CMK (cell line): ENCODE results near the gene KCNC1.

Source experiments
- DNase-seq: peaks from one replicate; pipeline ENCODE4 v3.0.0-alpha.2; 2010; ENCODE audit warnings: low read depth

KCNC1 gene

DNA sequence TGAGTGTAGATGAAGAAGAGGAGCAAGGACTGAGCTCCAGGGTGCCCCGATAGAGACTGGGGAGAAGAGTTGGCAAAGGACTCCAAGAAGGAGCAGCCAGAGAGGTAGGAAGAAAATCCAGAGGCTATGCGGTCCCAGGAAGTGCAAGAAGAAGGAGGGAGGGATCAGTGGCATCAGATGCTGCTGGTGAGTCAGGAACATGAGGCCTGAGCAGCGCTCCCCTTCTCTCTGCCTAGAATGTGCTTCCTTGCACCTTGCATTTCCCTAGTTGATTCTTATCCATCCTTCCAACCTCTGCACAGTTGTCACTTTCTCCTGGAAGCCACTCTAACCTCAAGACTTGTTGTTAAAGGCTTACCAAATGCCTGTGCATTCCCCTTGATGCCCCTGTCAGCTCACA, 21.3 kb downstream of the KCNC1 start:
- no peak for DNase-seq

DNA sequence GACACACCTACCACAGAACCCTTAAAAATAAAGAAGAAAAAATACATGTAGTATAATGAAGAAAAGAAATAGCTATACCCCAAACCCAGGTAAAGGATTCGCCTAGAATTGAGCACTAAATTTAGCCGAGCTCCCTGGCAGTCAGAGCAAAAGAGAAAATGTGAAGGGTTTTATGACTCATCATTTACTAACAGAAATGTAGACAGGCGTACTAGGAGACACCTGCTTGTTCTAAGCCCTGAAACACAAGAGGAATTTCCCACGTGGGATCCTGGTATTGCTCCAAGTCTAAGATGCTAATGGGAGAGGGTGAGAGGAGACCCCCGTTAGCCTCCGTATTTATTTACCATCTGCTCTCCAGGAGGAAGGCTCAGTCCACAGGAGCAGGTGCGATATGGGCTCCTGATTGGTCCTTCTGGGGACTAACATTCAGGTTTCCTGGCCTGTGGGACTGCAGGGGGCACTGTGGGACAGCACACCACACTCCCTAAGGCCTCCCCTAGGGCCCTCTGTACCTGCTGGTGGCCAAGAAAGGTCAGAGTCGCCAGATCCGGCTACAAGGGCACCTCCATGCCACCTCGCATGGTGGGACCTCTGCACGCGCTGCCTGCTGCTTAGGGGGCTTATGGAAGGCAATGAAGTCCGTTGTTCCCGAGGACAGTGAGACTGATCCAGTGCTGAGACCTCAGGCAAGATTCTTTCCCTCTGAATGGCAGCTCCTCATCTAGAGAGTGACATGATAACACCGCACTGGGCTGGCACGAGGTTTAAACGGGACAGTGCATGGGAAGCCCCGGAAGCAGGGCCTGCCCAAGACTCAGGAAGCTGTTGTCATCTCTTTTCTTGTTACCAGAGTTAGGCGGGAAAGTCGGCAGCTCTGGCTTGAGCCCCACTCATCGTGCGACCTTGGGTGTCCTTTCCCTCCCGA, 25.8 kb downstream of the KCNC1 start:
- DNase-seq = peak; percentile 14

DNA sequence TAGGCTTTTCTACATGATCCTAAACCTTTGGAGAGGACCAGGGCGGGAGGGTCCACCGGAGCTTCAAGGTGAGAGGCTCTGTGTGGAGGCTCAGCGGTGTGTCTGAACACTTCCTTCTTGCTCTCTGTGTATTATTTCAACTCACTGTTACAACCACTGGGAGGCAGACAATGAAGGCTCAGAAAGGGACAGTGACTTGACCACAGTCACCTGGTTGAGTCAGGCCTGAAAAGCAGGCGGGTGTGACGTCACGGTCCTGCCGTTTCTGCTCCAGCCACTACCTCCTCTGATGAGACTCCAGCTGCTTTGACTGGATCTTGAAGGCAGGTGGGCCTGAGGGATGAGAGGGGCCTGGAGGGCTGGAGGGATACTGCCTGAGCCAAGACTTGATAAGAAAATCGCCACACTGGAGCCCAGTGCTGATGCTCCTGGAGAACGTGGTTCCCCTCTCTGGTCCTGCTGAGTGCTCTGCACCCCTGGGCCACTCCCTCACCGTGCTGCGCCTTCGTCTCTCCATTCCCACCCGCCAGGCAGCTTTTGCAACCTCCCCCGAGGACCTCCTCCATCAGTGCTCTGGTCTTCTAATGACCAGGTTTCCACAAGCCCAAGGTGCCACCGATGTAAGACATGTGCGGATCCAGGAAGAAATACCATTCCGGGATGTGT, 27.9 kb downstream of the KCNC1 start:
- no peak for DNase-seq

DNA sequence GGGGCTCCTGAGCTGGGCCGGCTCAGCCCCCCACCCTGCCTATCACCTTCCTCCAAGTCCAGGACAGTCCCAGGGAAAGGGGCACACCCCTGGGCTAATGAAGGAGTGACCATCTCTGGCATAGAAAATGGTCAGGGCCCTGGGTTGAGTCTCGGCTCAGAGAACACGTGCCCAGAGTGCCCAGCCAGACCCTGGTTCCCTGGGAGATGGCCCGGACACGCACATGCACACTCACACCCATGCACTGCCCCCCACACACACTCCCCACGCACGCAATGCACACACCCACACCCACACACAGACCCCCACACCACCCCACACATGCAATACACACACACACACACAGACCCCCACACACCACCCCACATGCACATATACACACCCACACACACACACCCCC, 28.7 kb downstream of the KCNC1 start:
- DNase-seq = no peak

DNA sequence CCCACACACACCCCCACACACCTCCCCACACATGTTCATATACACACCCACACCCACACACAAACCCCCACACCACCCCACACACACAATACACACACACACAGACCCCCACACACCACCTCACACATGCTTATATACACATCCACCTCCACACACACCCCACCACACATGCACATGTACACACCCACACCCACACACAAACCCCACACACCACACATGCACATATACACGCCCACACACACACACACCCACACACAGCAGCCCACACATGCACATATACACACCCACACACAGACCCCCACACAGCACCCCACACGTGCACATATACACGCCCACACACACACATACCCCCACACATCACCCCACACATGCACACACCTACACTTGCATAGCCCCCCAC, 29.1 kb downstream of the KCNC1 start:
- no peak for DNase-seq

DNA sequence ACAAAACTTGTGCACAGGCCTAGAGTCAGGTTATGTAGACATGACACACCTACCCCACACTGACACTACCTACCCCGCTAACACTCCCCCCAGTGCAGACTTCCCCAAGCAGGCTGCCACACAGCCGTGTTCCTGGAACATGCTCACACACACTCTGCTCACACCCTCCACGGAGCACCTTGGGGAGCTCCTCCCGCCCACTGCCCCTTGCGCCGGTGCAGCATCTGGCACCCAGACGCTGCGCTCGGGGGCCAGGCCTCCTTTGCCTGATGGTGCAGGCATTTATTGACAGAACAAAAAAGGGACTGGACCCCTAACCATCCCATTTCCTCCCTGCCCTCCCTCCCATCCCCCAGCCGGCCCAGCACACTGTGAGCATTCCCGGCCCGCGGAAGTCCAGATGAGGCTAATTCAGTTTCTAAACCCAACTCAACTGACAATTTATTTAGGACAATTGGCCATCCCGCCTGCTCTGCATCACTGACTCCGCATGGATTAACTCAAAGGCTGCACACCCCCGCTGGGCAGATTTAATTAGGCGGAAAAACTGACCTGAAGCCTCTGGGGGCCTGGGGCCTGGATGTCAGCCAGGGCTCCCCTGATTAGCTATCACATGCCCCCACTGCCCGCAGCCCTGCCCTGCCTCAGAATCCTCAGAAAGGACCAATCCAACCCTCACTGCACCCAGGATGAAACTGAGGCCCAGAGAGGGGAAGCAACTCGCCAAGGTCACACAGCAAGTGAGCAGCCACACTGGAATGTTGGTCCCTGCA, 30.1 kb downstream of the KCNC1 start:
- DNase-seq = no peak

DNA sequence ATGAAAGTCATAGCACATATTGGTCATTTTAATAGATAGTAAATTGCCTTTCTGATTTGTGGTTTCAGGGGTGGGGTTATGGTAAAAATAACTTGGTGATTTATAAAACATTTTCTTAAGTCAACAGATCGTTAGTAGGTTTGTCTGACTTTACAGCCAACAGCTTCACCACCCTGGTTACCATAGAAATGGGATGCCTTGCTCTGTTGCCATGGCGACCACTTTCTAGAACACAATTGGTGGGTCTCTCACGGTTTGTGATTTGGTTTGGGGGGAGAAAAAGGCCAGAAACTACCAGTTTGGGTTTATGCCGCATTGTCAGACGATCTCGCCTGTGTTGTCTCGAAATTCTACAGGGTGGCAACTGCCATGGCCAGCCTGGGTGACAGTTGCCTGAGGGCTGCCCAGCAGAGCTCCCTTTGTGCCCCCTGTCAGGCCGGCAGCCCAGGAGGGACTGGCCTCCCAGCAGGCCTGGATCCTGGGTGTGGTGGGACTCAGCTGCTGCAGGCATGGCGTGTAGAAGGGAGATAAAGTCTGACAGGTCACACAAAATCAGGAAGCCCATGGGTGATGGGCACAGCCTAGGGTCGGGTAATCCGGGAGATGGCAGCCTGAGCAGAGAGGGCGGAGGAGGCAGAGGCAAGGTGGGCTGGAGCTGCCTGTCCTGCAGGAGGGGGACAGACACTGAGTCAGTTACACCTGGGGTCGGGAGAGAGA, 30.9 kb downstream of the KCNC1 start:
- no peak for DNase-seq

DNA sequence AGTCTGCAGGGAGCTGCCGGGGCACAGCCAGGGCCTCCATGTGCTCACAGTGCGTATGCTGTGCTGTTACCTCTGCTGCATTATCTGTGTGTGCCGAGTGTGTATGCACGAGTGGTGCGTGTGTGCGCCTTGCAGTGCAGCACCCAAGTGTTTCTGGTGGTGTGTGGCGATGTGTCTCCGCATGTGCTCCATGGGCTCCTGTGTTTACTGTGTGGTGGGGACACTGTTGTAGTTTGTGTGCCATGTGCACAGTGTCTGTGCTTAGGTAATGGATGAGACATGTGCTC, 31.4 kb downstream of the KCNC1 start:
- DNase-seq = no peak

DNA sequence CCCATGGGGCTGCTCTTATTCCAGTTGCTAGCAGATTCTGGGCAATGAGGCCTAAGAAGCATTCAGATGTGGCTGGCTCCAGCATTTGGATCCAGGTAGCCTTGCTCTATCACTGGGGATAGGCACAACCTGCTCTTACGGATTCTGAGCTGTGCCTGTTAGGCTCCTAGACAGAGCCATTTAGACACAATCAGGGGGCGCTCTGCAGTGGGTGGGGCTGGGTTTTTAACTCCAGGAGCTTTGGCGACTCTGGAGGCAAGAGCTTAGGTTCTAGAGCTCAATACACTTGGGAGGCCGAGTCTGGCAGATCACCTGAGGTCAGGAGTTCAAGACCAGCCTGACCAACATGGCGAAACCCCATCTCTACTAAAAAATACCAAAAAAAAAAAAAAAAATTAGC, 32.0 kb downstream of the KCNC1 start:
- no peak for DNase-seq

DNA sequence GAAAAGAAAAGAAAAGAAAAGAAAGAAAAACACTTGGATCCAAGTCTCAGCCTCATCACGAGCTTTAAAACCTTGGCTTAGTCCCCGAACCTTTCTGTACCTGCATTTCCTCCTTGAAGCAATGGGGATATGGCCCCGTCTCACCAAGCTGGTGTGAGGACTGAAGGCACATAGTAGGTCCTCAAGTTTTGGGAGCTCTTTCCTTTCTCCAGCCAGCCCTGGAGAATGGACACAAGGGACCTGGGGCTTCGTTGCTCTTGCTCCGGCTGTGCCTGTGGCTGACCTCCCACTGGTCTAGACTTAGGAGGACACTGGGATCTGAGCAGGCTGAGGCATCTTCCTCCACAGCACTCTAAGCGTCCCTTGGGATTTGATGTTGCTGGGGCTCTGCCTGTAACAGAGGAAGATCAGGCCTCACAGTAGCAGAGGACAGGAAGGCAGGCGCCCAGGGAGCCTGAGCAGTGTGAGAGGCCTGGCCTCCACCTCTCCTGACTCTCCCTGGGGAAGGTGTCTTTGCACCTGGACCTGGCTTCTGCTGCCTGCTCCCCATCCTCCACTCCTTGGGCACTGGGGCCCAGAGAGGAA, 32.8 kb downstream of the KCNC1 start:
- DNase-seq = no peak

DNA sequence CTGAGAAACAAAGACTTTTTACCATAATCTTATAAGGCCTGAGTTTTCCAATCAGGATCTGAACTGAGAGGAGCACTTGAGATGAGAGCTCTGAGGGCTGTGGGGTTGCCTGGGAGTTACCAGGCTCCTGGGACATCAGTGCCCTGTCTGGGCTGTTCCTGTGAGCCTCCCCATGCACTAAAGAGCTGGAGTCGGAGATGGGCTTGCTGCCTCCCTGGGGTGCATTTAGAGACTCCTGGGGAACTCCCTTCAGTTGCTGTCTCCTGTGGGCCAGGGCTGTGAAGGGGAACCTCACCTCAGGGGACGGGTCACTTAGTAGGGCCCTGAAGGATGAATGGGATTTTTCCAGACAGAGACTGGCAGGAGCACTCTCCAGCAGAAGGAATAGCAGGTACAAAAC, 33.3 kb downstream of the KCNC1 start:
- DNase-seq = no peak

DNA sequence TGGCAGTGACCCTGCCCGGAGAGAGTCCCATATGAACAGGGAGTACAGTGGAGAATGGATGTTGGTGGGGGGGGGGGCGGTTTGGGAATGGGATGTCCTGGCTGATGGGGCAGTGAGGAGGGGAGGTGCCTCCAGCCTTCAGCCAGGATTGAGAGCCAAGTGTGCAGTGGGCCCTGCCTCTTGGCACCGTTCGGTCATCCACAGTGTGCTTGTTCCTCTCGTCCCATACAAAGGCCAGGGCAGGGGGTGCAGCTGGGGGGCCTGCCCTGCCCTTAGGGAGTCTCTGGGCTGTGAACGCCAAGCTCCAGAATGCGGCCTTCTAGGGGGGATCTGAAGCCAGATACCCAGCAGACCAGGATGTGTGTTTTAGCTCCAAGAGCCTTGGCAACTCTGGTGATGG, 34.0 kb downstream of the KCNC1 start:
- no peak for DNase-seq

DNA sequence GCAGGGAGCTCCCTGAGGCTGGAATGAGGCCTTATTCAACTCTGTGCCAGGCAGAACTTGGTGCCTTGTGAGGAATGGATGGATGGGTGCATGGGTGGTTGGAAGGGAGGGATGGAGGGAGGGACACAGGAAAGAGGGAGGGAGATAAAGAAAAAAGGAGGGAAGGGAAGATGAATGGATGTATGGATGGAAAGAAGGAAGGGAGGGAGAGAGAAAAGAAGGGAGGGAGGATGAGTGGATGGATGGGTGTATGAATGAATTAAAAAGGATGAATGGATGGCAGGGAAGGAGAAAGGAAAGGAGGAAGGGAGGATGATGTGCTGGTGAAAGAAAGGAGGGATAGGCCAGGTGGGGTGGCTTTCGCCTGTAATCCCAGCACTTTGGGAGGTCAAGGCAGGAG, 34.6 kb downstream of the KCNC1 start:
- DNase-seq = no peak

DNA sequence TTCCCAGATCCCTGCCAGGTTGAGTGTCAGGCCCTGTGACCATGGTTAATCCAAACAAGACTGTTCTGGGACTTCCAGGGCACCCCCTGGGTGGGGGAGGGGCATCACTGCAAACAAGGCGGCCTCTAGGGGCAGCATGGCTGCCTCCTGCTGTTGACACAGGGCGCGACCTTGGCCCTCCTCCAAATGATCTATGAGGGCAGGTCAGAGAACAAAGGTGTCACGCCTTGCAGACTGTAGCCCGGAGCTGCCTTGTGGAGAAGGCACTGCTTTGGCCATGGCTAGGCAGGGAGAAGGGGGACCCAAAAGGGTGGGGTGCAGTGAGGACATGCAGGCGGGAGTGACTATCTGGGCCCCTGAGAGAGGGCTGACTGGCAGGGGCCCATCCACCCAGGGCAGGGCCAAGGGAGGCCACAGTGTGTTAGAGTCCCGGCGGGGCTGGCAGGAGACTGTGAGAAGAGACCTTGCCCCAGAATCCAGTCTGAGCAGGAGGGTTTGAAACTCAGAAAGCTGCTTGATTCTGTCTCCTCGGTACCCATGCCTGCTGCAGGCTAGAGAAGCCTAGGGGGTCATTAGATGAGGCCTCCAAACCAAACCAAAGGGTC, 35.6 kb downstream of the KCNC1 start:
- no peak for DNase-seq

DNA sequence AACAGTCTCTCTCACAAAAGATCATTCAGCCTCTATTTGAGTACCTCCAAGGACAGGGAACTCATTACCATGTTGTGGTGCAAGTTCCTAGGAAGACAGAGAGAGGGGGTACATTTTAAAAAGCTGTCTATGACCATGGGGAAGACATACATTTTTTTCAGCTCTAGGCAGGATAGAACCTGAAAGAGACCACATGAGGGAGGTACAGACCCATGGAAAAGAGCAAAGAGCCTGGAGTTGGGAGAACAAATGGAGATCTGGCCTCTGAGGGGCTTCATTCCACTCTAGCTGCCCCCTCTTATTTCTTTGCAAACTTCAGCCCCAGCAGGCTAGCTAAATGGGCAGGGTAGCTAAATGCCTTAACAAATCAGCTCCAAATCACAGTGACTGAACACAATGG, 36.3 kb downstream of the KCNC1 start:
- no peak for DNase-seq

DNA sequence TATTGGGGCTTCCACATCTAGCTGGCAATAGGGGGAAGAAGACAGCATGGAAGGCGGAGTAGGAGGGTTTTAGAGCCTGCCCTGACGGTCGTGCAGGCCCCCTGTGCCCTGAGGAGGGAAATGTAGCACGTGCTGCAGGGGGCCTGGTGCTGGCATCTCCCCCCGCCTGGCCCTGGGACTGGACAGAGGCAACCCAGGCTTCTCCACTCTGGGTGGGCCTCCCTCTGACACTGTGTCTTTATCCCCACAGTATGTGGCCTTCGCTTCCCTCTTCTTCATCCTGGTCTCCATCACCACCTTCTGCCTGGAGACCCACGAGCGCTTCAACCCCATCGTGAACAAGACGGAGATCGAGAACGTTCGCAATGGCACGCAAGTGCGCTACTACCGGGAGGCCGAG, 36.8 kb downstream of the KCNC1 start:
- DNase-seq = no peak

DNA sequence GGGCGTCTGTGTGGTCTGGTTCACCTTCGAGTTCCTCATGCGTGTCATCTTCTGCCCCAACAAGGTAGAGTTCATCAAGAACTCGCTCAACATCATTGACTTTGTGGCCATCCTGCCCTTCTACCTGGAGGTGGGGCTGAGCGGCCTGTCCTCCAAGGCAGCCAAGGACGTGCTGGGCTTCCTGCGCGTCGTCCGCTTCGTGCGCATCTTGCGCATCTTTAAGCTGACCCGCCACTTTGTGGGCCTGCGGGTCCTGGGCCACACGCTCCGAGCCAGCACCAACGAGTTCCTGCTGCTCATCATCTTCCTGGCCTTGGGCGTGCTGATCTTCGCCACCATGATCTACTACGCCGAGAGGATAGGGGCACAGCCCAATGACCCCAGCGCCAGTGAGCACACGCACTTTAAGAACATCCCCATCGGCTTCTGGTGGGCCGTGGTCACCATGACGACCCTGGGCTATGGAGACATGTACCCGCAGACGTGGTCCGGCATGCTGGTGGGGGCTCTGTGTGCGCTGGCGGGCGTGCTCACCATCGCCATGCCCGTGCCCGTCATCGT, 37.3 kb downstream of the KCNC1 start:
- no peak for DNase-seq

DNA sequence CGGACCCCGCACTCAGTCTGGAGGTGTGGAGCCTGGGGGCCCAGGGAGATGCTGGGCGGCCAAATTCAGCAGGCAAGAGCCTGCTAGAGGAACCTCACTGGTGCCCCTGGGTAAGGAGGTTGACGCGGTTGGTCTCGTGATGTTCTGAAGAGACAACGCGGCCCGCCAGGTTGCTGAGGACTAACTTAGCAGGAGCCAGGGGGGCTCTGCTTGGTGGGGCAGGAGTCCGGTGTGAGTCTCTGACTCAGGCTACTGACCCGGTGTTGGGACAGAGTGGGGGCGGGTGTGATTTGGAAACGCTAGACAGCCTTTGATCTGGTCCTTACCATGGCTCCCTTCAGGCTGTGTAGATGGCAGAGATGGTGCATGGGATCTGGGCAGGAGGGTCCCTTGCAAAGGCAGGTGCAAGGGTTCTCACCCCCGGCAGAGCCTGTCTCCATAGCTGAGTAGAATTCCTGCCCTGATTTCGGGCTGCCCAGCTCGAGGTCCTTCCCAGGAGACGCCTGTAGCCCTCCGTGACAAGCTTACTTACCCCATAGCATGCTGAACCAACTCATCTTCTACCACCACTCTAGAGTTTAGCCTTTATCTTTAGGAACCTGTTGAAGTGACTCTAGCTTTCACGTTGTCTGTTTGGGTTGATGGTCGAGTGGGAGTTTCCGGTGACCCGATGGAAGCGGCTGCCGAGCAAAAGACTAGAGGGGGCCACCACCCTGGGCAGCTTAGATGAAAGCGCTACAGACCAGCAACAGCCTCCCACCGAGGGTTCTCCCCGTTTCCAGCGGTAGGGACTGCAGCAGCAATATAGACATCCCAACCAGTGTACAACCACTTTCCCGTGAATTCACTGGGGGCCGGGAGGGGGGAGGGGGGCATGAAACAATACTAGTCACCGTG, 38.4 kb downstream of the KCNC1 start:
- DNase-seq = no peak

DNA sequence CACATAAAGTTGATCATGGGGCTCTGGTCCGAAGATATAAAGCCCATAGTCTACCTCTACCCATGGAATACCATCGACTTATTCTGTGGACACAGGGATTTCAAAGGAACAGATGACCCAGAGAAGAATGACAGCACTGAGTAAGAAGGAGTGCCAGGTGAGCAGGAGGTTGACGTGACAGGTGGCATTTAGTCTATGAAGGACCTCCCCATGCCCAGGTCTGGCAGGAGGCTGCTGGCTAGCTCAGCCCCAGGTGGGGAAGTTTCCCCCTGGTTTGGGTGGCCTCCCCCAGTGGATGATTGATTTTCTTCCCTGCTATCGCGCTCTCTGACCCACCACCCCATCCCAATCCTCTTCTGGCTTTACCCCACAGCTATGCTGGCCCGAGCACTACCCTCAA, 39.1 kb downstream of the KCNC1 start:
- DNase-seq = no peak
